ENCODE data around the gene SAC3D1. TPM values are rescaled to one million over a fixed set of nuclear protein-coding genes. Genes with fewer than 3 reads are reported as not detected.

SAC3D1 gene
- total and polyA plus RNA-seq, 9 of the 15 experiments (the other 6 are each of a cell fraction or from before 2014, with no cell fraction given) = 0.20 to 35.2 (median 5.8) TPM

- no peak for TF ChIP-seq SAFB2 (IDR thresholded peaks at IDR 0.05; ENCODE audit: borderline replicate concordance, low read depth, low read length, severe bottlenecking)
- no peak for TF ChIP-seq ZNF24 (IDR thresholded peaks at IDR 0.05)
- no peak for TF ChIP-seq ZNF507 (tag; conservative IDR thresholded peaks at IDR 0.05)
- no peak for TF ChIP-seq ZNF280B (CRISPR knock-in tag; IDR thresholded peaks at IDR 0.05)
- 0 out of 2 replicates have a peak, but pooled peaks have one; percentile 3 for TF ChIP-seq ZNF644 (tag; IDR thresholded peaks at IDR 0.05; ENCODE audit: low read depth)
- peak; percentile 94 for TF ChIP-seq ZNF224 (CRISPR knock-in tag; IDR thresholded peaks at IDR 0.05)
- no peak for TF ChIP-seq CHD7 (IDR thresholded peaks at IDR 0.05; ENCODE audit: low read depth, low read length)
- peak; percentile 63 for TF ChIP-seq NFYB (IDR thresholded peaks at IDR 0.05; ENCODE audit: extremely low read depth, insufficient read length)
- TF ChIP-seq JUND (IDR thresholded peaks at IDR 0.05; ENCODE audit: borderline replicate concordance, low read depth, low read length) = peak; percentile 36; the same call in 1 of the 2 replicates
- peak; percentile 56; the same call in 1 of the 3 replicates for TF ChIP-seq JUND (tag; IDR thresholded peaks at IDR 0.05; ENCODE audit: borderline replicate concordance, low read depth, low read length)
- TF ChIP-seq CGGBP1 (CRISPR knock-in tag; IDR thresholded peaks at IDR 0.05) = no peak
- no peak for TF ChIP-seq FOXM1 (IDR thresholded peaks at IDR 0.05; ENCODE audit: low read depth)
- peak; percentile 44; the same call in 1 of the 2 replicates for TF ChIP-seq FOXM1 (CRISPR knock-in tag; IDR thresholded peaks at IDR 0.05; ENCODE audit: low read depth)
- TF ChIP-seq SPI1 (IDR thresholded peaks at IDR 0.05; ENCODE audit: borderline replicate concordance, low read depth, low read length) = no peak
Observed at GRCh38 chr11:65013888-65014725, 26.9 kb upstream of the SAC3D1 start, which contains the start of gene ARL2 (continued).
